HEK293T (cell line): ENCODE results near the gene BMPER.
A peak's percentile ranks its signal among the peaks of the same experiment; 100 is the strongest.

Source experiments
- CTCF ChIA-PET: fragments of 350-600 bp; formaldehyde crosslinking; extraction: SDS; loops from one replicate; lab custom pipeline; 2021; ENCODE audit warnings: antibody characterized with exemption, inconsistent platforms; lab: Yijun Ruan, JAX
- POLR2A ChIA-PET: fragments of 350-600 bp; formaldehyde crosslinking; extraction: SDS; loops from one replicate; lab custom pipeline; 2020; ENCODE audit warnings: antibody characterized with exemption, inconsistent platforms; lab: Yijun Ruan, JAX
- DNase-seq: peaks from one replicate; pipeline ENCODE4 v3.0.0; 2012; ENCODE audit warnings: mixed read lengths; ENCODE audit errors: extremely low spot score
- ARNT ChIP-seq: fragments of 450-650 bp; IDR thresholded peaks from 2 replicates; pipeline ENCODE4 v1.6.1; 2017; ENCODE audit warnings: mild to moderate bottlenecking
- BHLHE40 ChIP-seq: fragments of 450-650 bp; IDR thresholded peaks from 2 replicates; pipeline ENCODE4 v1.6.1; 2016; ENCODE audit warnings: mild to moderate bottlenecking, moderate library complexity, borderline replicate concordance
- CTBP1 ChIP-seq: fragments of 450-650 bp; IDR thresholded peaks from 2 replicates; pipeline ENCODE4 v1.6.1; 2016; ENCODE audit warnings: borderline replicate concordance
- ELF4 ChIP-seq: fragments of 450-650 bp; IDR thresholded peaks from 2 replicates; pipeline ENCODE4 v1.6.1; 2017; ENCODE audit warnings: antibody characterized with exemption
- FOXA1 ChIP-seq: fragments of 450-650 bp; IDR thresholded peaks from 2 replicates; pipeline ENCODE4 v1.6.1; 2016; ENCODE audit warnings: mild to moderate bottlenecking
- FOXK2 ChIP-seq: fragments of 450-650 bp; IDR thresholded peaks from 2 replicates; pipeline ENCODE4 v1.6.1; 2016; ENCODE audit warnings: mild to moderate bottlenecking
- FOXM1 ChIP-seq: fragments of 450-650 bp; IDR thresholded peaks from 2 replicates; pipeline ENCODE4 v1.6.1; 2017; ENCODE audit warnings: mild to moderate bottlenecking, borderline replicate concordance
- HDGF ChIP-seq: fragments of 450-650 bp; IDR thresholded peaks from 2 replicates; pipeline ENCODE4 v1.6.1; 2017; ENCODE audit warnings: antibody characterized with exemption, borderline replicate concordance
- L3MBTL2 ChIP-seq: fragments of 450-650 bp; conservative IDR thresholded peaks from 2 replicates; pipeline ENCODE4 v1.6.1; 2016; ENCODE audit warnings: mild to moderate bottlenecking
- LEF1 ChIP-seq: fragments of 450-650 bp; IDR thresholded peaks from 2 replicates; pipeline ENCODE4 v1.6.1; 2017; ENCODE audit warnings: mild to moderate bottlenecking, borderline replicate concordance
- NFRKB ChIP-seq: fragments of 450-650 bp; IDR thresholded peaks from 2 replicates; pipeline ENCODE4 v1.6.1; 2016; ENCODE audit warnings: mild to moderate bottlenecking, moderate library complexity
- PKNOX1 ChIP-seq: fragments of 450-650 bp; IDR thresholded peaks from 2 replicates; pipeline ENCODE4 v1.6.1; 2016
- SP1 ChIP-seq: fragments of 450-650 bp; IDR thresholded peaks from 2 replicates; pipeline ENCODE4 v1.6.1; 2017
- SUZ12 ChIP-seq: fragments of 450-650 bp; IDR thresholded peaks from 2 replicates; pipeline ENCODE4 v1.6.1; 2016; ENCODE audit warnings: mild to moderate bottlenecking
- TARDBP ChIP-seq: fragments of 450-650 bp; IDR thresholded peaks from 2 replicates; pipeline ENCODE4 v1.6.1; 2016
- ZNF384 ChIP-seq: fragments of 450-650 bp; IDR thresholded peaks from 2 replicates; pipeline ENCODE4 v1.6.1; 2016

The BMPER gene

GRCh38 chr7:33904681-33905388 lies 504 bp upstream of the BMPER start:
- ChIA-PET POLR2A (interaction anchor here (0.9 to 2.2 kb wide), 15 partner anchors 10 to 843 kb away, joined by 3 to 13 read pairs (median 4); partner anchors contain the start of gene NT5C3A), CTCF (interaction anchor here (0.9 to 1.8 kb wide), 8 partner anchors 9 to 189 kb away, joined by 3 to 13 read pairs (median 4); no protein-coding TSS in a partner anchor)
- TF ChIP-seq HDGF: no peak
- no peak for TF ChIP-seq FOXA1
- no peak for TF ChIP-seq L3MBTL2
- no peak for TF ChIP-seq FOXM1
- TF ChIP-seq FOXK2: no peak
- no peak for TF ChIP-seq SP1
- TF ChIP-seq PKNOX1: no peak
- no peak for TF ChIP-seq ARNT
- TF ChIP-seq LEF1: no peak
- no peak for TF ChIP-seq ZNF384
- TF ChIP-seq TARDBP: no peak
- no peak for TF ChIP-seq CTBP1
- TF ChIP-seq SUZ12: no peak
- no peak for TF ChIP-seq BHLHE40
- peak; percentile 50 for DNase-seq

- no peak for DNase-seq
- TF ChIP-seq SUZ12: no peak
- TF ChIP-seq ARNT: no peak
- TF ChIP-seq FOXA1: no peak
- TF ChIP-seq PKNOX1: no peak
- TF ChIP-seq NFRKB: no peak
- no peak for TF ChIP-seq CTBP1
- CTCF ChIA-PET: interaction anchor here (0.8 kb wide), 1 partner anchor 26 kb away, joined by 3 read pairs; no protein-coding TSS in a partner anchor
- POLR2A ChIA-PET: no interaction called here
Measured at GRCh38 chr7:33906697-33907096, 1.4 kb downstream of the BMPER start.

GRCh38 chr7:33907625-33908024 lies 2.3 kb downstream of the BMPER start:
- TF ChIP-seq PKNOX1 (no peak), FOXK2 (no peak), ARNT (no peak), SP1 (no peak), ZNF384 (no peak), BHLHE40 (no peak), FOXM1 (no peak), TARDBP (no peak), HDGF (no peak), L3MBTL2 (no peak), FOXA1 (no peak), LEF1 (no peak), NFRKB (no peak), CTBP1 (no peak), ELF4 (no peak), SUZ12 (no peak)
- POLR2A ChIA-PET: interaction anchor here (0.6 to 1.5 kb wide), 3 partner anchors 14 to 186 kb away, joined by 3 read pairs; no protein-coding TSS in a partner anchor
- DNase-seq: no peak
- CTCF ChIA-PET: interaction anchor here (2.8 kb wide), 1 partner anchor 25 kb away, joined by 18 read pairs; no protein-coding TSS in a partner anchor

- TF ChIP-seq L3MBTL2 (no peak), ZNF384 (no peak), FOXK2 (no peak), FOXM1 (no peak), CTBP1 (no peak), TARDBP (no peak), LEF1 (no peak), HDGF (no peak), SP1 (no peak), ELF4 (no peak), SUZ12 (no peak), FOXA1 (no peak), BHLHE40 (no peak)
- POLR2A ChIA-PET: no interaction called here
- CTCF ChIA-PET: interaction anchor here (0.6 to 2.8 kb wide), 6 partner anchors 8 to 186 kb away, joined by 3 to 18 read pairs (median 4); no protein-coding TSS in a partner anchor
- no peak for DNase-seq
Measured at GRCh38 chr7:33909318-33909717, 4.0 kb downstream of the BMPER start.

GRCh38 chr7:33909755-33910154 lies 4.4 kb downstream of the BMPER start:
- POLR2A ChIA-PET: no interaction called here
- no peak for DNase-seq
- CTCF ChIA-PET: interaction anchor here (0.6 to 2.8 kb wide), 6 partner anchors 8 to 186 kb away, joined by 3 to 18 read pairs (median 4); no protein-coding TSS in a partner anchor

GRCh38 chr7:33910756-33911155 lies 5.4 kb downstream of the BMPER start:
- DNase-seq: no peak
- ChIA-PET CTCF (no interaction called here), POLR2A (no interaction called here)
- no peak for TF ChIP-seq PKNOX1
- TF ChIP-seq ARNT: no peak
- no peak for TF ChIP-seq SUZ12
- TF ChIP-seq SP1: no peak
- no peak for TF ChIP-seq LEF1
- TF ChIP-seq FOXA1: no peak
- TF ChIP-seq TARDBP: no peak
- no peak for TF ChIP-seq CTBP1
- no peak for TF ChIP-seq NFRKB
- no peak for TF ChIP-seq HDGF

More at GRCh38 chr7:33909755-33910154, 4.4 kb downstream of the BMPER start:
- TF ChIP-seq SP1 (no peak), SUZ12 (no peak), FOXA1 (no peak), FOXK2 (no peak)
